Hematopoietic multipotent progenitor cell treated with erythropoietin and hydrocortisone succinate and interleukin-3 and kit ligand, for 17 days (in vitro differentiated cells): ENCODE measurements around the gene DLGAP1.
"Not testable (repeated sequence)": the region's sequence is repeated elsewhere in the genome, so short reads cannot be mapped to it uniquely, and the experiment has no call there.

Experiments
- DNase-seq: peaks from one replicate; pipeline ENCODE4 v3.0.0-alpha.2; 2015; ENCODE audit warnings: low spot score

DLGAP1 gene

GRCh38 chr18:3495691-3496430, 959.2 kb downstream of the DLGAP1 start:
- no peak for DNase-seq

- no peak for DNase-seq
Measured at GRCh38 chr18:3494569-3494968, 960.5 kb downstream of the DLGAP1 start.

GRCh38 chr18:3494245-3494526, 960.9 kb downstream of the DLGAP1 start:
- no peak for DNase-seq

GRCh38 chr18:3493501-3494244, 961.4 kb downstream of the DLGAP1 start:
- no peak for DNase-seq

- DNase-seq: no peak
Measured at GRCh38 chr18:3492721-3493120, 962.4 kb downstream of the DLGAP1 start.

- DNase-seq: no peak
Measured at GRCh38 chr18:3491981-3492555, 963.0 kb downstream of the DLGAP1 start.

- no peak for DNase-seq
Measured at GRCh38 chr18:3489462-3489861, 965.6 kb downstream of the DLGAP1 start.

- DNase-seq: no peak
Measured at GRCh38 chr18:3486512-3486911, 968.6 kb downstream of the DLGAP1 start.

GRCh38 chr18:3485153-3486149, 969.7 kb downstream of the DLGAP1 start:
- no peak for DNase-seq

GRCh38 chr18:3482258-3482657, 972.8 kb downstream of the DLGAP1 start:
- DNase-seq: no peak

GRCh38 chr18:3481696-3482210, 973.4 kb downstream of the DLGAP1 start:
- peak; percentile 32 for DNase-seq

GRCh38 chr18:3480827-3481573, 974.1 kb downstream of the DLGAP1 start:
- no peak for DNase-seq

- no peak for DNase-seq
Measured at GRCh38 chr18:3479978-3480509, 975.1 kb downstream of the DLGAP1 start.

GRCh38 chr18:3478262-3478978, 976.7 kb downstream of the DLGAP1 start:
- DNase-seq: no peak

GRCh38 chr18:3472681-3473544, 982.2 kb downstream of the DLGAP1 start:
- no peak for DNase-seq

GRCh38 chr18:3472121-3472520, 983.0 kb downstream of the DLGAP1 start:
- not testable (repeated sequence) for DNase-seq

GRCh38 chr18:3471141-3471648, 983.9 kb downstream of the DLGAP1 start:
- DNase-seq: no peak

GRCh38 chr18:3468833-3469232, 986.3 kb downstream of the DLGAP1 start:
- no peak for DNase-seq
